Endothelial cell of umbilical vein (primary cell): Measurements from ENCODE around the gene SLC37A1. TPM values are rescaled to one million over a fixed set of nuclear protein-coding genes. Genes with fewer than 3 reads are reported as not detected.

ENCODE experiments used
- BruUV-seq: library from RNA; stranded (reverse); fragments of 400-500 nt; replicated peaks from 2 replicates; lab custom pipeline; 2021; lab: Mats Ljungman, UMichigan
- CTCF ChIA-PET: fragments of 300-600, 350-600 bp; sonication (Branson Sonifier 250); formaldehyde crosslinking; loops from one replicate; lab custom pipeline; 2021; ENCODE audit warnings: antibody characterized with exemption, inconsistent platforms; lab: Charles Lee
- POLR2A ChIA-PET: fragments of 300-600, 350-600 bp; sonication (Branson Sonifier 250); formaldehyde crosslinking; loops from one replicate; lab custom pipeline; 2021; ENCODE audit warnings: antibody characterized with exemption, inconsistent platforms; lab: Charles Lee
- DNase-seq: peaks from one replicate; pipeline ENCODE4 v3.0.0-alpha.2; 2011; ENCODE audit warnings: low read depth, low spot score
- FAIRE-seq: peaks from 2 replicates; lab custom pipeline; 2011; peaks lifted over from hg19 to GRCh38; lab: Jason Lieb, UNC
- H2AFZ ChIP-seq: 2 replicates; pipeline ENCODE4 v1.6.0; 2012; ENCODE audit warnings: low read depth, low read length, control low read depth, inconsistent platforms
- H3K27ac ChIP-seq: 2 replicates; pipeline ENCODE4 v1.5.1; 2011; ENCODE audit warnings: low read depth, mild to moderate bottlenecking, control low read depth, low read length, moderate library complexity; ENCODE audit not compliant: insufficient read depth
- H3K27me3 ChIP-seq, 2 experiments: 2 replicates each; pipeline versions ENCODE4 v1.6.0 to v1.6.1; 2011; ENCODE audit warnings: low read length in 2 of 2, mixed read lengths in 1 of 2; ENCODE audit not compliant: control insufficient read depth in 2 of 2, insufficient read depth in 2 of 2
- H3K36me3 ChIP-seq, 2 experiments: 2 replicates in 1 of 2; 3 replicates in 1 of 2; pipeline ENCODE4 v1.5.1; 2011; ENCODE audit warnings: low read length in 2 of 2, mild to moderate bottlenecking in 1 of 2, moderate library complexity in 1 of 2; ENCODE audit not compliant: control insufficient read depth in 2 of 2, insufficient read depth in 2 of 2; ENCODE audit errors: extremely low read depth in 1 of 2
- H3K4me1 ChIP-seq: 3 replicates; pipeline ENCODE4 v1.5.1; 2011; ENCODE audit warnings: mild to moderate bottlenecking, low read length; ENCODE audit not compliant: control insufficient read depth, insufficient read depth; ENCODE audit errors: extremely low read depth
- H3K4me2 ChIP-seq: 2 replicates; pipeline ENCODE4 v1.6.1; 2011; ENCODE audit warnings: low read length, control low read depth, mixed read lengths; ENCODE audit not compliant: insufficient read depth
- H3K4me3 ChIP-seq, 3 experiments: fragments of 200-600 bp in 1 of 3; sonication (generic), shearing (Covaris generic) in 1 of 3; replicated peaks in 1 of 3; 2 replicates each; pipeline ENCODE4 v1.5.1; 2011 to 2016; ENCODE audit warnings: control low read depth in 3 of 3, low read length in 3 of 3, mild to moderate bottlenecking in 2 of 3, inconsistent platforms in 1 of 3, low read depth in 1 of 3, moderate library complexity in 1 of 3; ENCODE audit not compliant: insufficient read depth in 1 of 3
- H3K79me2 ChIP-seq: 2 replicates; pipeline ENCODE4 v1.6.0; 2012; ENCODE audit warnings: low read length, inconsistent platforms; ENCODE audit not compliant: control insufficient read depth, insufficient read depth
- H3K9ac ChIP-seq: replicated peaks from 2 replicates; pipeline ENCODE3; 2011; ENCODE audit warnings: low read length, control low read depth; ENCODE audit not compliant: insufficient read depth; ENCODE audit errors: extremely low read depth
- H3K9me1 ChIP-seq: replicated peaks from 3 replicates; pipeline ENCODE4 v1.6.0; 2011; ENCODE audit warnings: mild to moderate bottlenecking, low read length; ENCODE audit not compliant: control insufficient read depth, insufficient read depth; ENCODE audit errors: extremely low read depth
- H3K9me3 ChIP-seq: replicated peaks from 2 replicates; pipeline ENCODE4 v1.5.1; 2012; ENCODE audit warnings: low read length, inconsistent platforms; ENCODE audit not compliant: control insufficient read depth, insufficient read depth
- H4K20me1 ChIP-seq: replicated peaks from 2 replicates; pipeline ENCODE3; 2011; ENCODE audit warnings: mild to moderate bottlenecking, low read length; ENCODE audit not compliant: control insufficient read depth, insufficient read depth; ENCODE audit errors: extremely low read depth
- CTCF ChIP-seq, 2 donors: IDR thresholded peaks; 1 replicate in 1 of 2; 2 replicates in 1 of 2; pipeline ENCODE4 v1.5.1; 2011; ENCODE audit warnings: low read length in 2 of 2, mild to moderate bottlenecking in 2 of 2, moderate library complexity in 2 of 2, control low read depth in 1 of 2, inconsistent platforms in 1 of 2, low read depth in 1 of 2; ENCODE audit not compliant: insufficient read depth in 1 of 2; ENCODE audit errors: extremely low read depth in 1 of 2
- EZH2 ChIP-seq: IDR thresholded peaks from 2 replicates; pipeline ENCODE4 v1.6.1; 2012; ENCODE audit warnings: borderline replicate concordance, low read depth, mild to moderate bottlenecking, moderate library complexity, low read length, inconsistent platforms; ENCODE audit not compliant: severe bottlenecking
- FOS ChIP-seq: IDR thresholded peaks from 2 replicates; pipeline ENCODE4 v1.6.1; 2011; ENCODE audit warnings: mild to moderate bottlenecking, low read length, moderate library complexity, borderline replicate concordance; ENCODE audit not compliant: insufficient read depth
- GATA2 ChIP-seq: IDR thresholded peaks from 2 replicates; pipeline ENCODE4 v1.7.0; 2011; ENCODE audit warnings: low read depth, mild to moderate bottlenecking, moderate library complexity, mixed read lengths, low read length; ENCODE audit not compliant: insufficient read length, insufficient read depth
- JUN ChIP-seq: IDR thresholded peaks from 2 replicates; pipeline ENCODE4 v1.6.1; 2011; ENCODE audit warnings: borderline replicate concordance, low read depth; ENCODE audit not compliant: insufficient read length, insufficient read depth
- MAX ChIP-seq: IDR thresholded peaks from 2 replicates; pipeline ENCODE4 v1.6.1; 2011; ENCODE audit not compliant: insufficient read depth, insufficient read length
- MYC ChIP-seq: IDR thresholded peaks from one replicate; pipeline ENCODE4 v1.6.1; 2011; ENCODE audit warnings: mild to moderate bottlenecking, low read depth, low read length
- POLR2A ChIP-seq: IDR thresholded peaks from 2 replicates; pipeline ENCODE4 v1.6.1; 2012; ENCODE audit warnings: low read depth, mild to moderate bottlenecking, control low read depth, low read length
- POLR2AphosphoS5 ChIP-seq: IDR thresholded peaks from 2 replicates; pipeline ENCODE4 v1.6.1; 2012; ENCODE audit warnings: low read depth, mild to moderate bottlenecking, control low read depth, low read length, moderate library complexity; ENCODE audit not compliant: insufficient read depth
- dilution Hi-C: fragments of 300-500 bp; cut with MboI; formaldehyde crosslinking; loops from one replicate; pipeline ENCODE4 v1.15.0; 2019; ENCODE audit warnings: low sequenced_read_pairs; ENCODE audit not compliant: extremely low pct_ligation_motif_present
- intact Hi-C: fragments of 100-400 bp; cut with micrococcal nuclease; formaldehyde crosslinking; loops from one replicate; pipeline ENCODE4 v1.10.0; 2022
- polyA plus RNA-seq, 4 experiments: library from polyadenylated mRNA; depleted of rRNA in 3 of 4; stranded (reverse) in 3 of 4; unstranded in 1 of 4; fragments of >200 nt; gene quantifications; 2 replicates each; pipeline versions ENCODE4 v1.2.1 to v1.2.3, GENCODE V29; 2011 to 2012; ENCODE audit warnings: missing spikeins in 1 of 4
- total RNA-seq: library from RNA; stranded (reverse); gene quantifications from 2 replicates; pipeline ENCODE4 v1.2.3, GENCODE V29; 2021

Gene SLC37A1
- total and polyA plus RNA-seq, 2 donors (not counting 3 experiments of a cell fraction or from before 2014, with no cell fraction given) = 4.7 to 7.6 TPM

- H3K4me1 ChIP-seq = no peaks in the 10 kb centered on the region
- H3K9me1 ChIP-seq = no peaks in the 10 kb centered on the region
- CTCF ChIA-PET = interaction anchor here (1.6 to 2.0 kb wide), 3 partner anchors 227 to 241 kb away, joined by 3 to 7 read pairs (median 6); no protein-coding TSS in a partner anchor
- H3K9ac ChIP-seq = no peak overlapping the region
- POLR2A ChIA-PET = no interaction called here
- H3K9me3 ChIP-seq = no peaks in the 10 kb centered on the region
- H2AFZ ChIP-seq = no peak overlapping the region
- H3K36me3 ChIP-seq = no peaks in the 10 kb centered on the region
- no TSS peak for BruUV-seq
- dilution Hi-C loops (no loop called here), intact Hi-C loops (loop anchor here (5.0 kb wide), 1 partner anchor 227 kb away; no protein-coding TSS in a partner anchor)
- no peaks in the 10 kb centered on the region for H4K20me1 ChIP-seq
- H3K27me3 ChIP-seq = no peaks in the 10 kb centered on the region
- H3K27ac ChIP-seq = no peak overlapping the region
- H3K4me3 ChIP-seq = no peak overlapping the region
- H3K4me2 ChIP-seq = no peak overlapping the region
- FAIRE-seq = no peak
- DNase-seq = no peak
- no peaks in the 10 kb centered on the region for H3K79me2 ChIP-seq
- TF ChIP-seq POLR2A = no peak
- TF ChIP-seq CTCF (IDR thresholded peaks at IDR 0.05; ENCODE audit: extremely low read depth in 1 of 2, insufficient read depth in 1 of 2, low read depth in 1 of 2, low read length in 2 of 2) = no peak
- TF ChIP-seq POLR2AphosphoS5 = no peak
- TF ChIP-seq MYC = no peak
- TF ChIP-seq GATA2 = no peak
- no peak for TF ChIP-seq FOS
- no peak for TF ChIP-seq JUN
- no peak for TF ChIP-seq MAX
- TF ChIP-seq EZH2 = no peak
These were observed 76.9 kb downstream of the SLC37A1 start for GRCh38 chr21:42590431-42591131.
